Endometrium (tissue), 2 donors: ENCODE measurements around the gene RHO.

Experiments used
- FAIRE-seq: peaks from 2 replicates; lab custom pipeline; 2012; peaks lifted over from hg19 to GRCh38; lab: Jason Lieb, UNC
- donor health status: control.
- donor health status: control.

Gene RHO

DNA sequence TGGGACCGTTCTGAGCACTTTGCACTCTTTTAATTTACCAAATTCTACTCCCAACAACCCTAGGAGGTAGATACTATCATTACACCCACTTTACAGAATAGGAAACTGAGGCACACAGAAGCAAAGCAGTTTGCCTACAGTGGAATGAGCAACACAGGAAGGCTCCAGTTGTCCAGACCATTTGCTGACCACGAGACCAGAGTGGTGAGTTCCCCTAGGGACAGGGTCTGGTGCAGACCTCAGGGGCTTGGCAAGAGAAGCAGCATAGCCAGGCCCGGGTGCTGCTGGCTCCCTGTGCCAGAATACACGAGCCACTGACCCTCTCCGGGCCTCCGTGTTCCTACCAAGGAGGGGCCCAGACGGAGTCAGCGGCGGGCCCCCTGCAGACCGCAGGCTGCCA lies 51.6 kb downstream of the RHO start:
- FAIRE-seq, result no peak

DNA sequence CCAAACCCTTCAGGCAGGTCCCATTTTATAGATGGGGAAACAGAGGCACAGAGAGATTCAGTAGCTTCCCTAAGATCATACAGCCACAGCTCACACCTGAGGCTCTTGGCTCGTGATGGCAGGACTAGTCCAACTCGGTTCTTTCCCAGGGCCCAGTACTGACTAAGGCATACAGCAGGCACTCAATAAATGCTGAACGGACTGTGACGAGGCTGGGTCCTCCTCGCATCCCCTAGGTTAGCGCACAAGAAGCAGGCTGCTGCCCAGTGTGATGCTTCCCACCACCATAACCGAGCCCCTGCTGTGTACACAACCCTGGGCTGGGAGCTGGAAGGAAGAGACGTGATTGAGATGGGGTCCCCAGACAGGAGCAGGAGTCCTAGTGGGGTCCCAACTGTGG lies 53.2 kb downstream of the RHO start:
- FAIRE-seq, result no peak

DNA sequence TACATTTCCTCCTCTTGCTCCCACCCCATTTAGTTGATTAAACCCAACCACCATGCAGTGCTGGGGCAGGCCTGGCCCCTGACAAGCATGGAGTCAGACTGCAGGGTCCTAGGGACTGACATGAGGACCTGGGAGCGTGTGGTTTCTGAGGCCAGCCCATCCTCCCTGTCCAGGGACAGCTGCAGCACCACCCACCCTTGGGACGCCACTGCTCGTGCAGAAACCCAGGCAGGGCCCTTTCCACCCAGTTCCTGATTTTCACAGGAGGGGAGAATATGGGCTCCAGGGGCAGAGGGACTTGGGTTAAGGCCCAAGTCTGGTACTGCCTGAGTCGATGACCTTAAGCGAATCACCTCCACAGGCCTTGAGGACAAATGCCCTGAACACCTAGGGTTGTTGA lies 54.4 kb downstream of the RHO start:
- no peak for FAIRE-seq

DNA sequence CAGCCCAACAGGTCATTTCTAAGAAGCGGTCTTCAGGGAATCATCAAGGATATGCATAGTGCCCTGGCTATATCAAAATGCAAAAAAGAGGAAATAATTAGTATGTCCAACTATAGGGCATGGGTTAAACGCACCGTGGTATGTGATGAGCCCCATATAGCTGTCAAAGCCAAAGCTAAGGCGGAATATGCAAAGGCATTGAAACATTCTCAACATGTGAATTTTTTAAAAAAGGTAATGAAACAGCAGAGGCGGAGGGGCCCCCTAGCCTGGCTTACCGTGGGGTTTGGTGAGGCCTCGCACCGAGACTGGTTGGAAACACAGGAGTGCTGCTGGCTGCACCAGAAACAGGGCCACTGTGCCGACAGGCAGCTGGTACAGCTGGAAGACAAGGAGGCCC lies 54.9 kb downstream of the RHO start:
- FAIRE-seq, result no peak

DNA sequence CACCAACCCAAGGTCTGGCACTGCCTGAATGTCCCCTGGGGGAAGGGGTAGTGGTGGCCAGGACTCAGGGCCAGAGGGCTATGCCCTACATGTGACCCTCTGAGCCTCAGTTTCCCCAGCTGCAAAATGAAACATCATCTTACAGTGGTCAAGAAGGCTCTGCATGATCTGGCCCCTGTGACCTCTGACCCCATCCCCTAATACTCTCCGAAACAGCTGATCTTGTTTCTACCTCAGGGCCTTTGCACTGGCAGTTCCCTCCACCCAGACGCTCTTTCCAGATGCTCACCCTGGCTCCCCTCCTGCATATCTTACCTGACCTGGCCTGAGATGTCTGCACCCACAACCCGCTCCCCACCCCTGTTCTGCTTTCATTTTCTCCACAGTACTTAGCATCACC lies 56.2 kb downstream of the RHO start:
- FAIRE-seq, result no peak
